Activated CD8-positive, alpha-beta memory T cell treated with anti-CD3 and anti-CD28 coated beads for 36 hours (primary cell): ENCODE data around the gene S100A10. TPM values are rescaled to one million over a fixed set of nuclear protein-coding genes. Genes with fewer than 3 reads are reported as not detected.

Experiments used
- CTCF ChIA-PET: fragments of 350-600 bp; sonication (Branson Sonifier 250); formaldehyde crosslinking; loops from one replicate; lab custom pipeline; 2021; ENCODE audit warnings: antibody characterized with exemption; lab: Charles Lee
- POLR2A ChIA-PET: fragments of 350-600 bp; sonication (Branson Sonifier 250); formaldehyde crosslinking; loops from one replicate; lab custom pipeline; 2021; ENCODE audit warnings: antibody characterized with exemption; lab: Charles Lee
- total RNA-seq, 2 experiments: library from RNA; stranded (reverse); gene quantifications; one replicate each; pipeline ENCODE4 v1.2.3, GENCODE V29; 2021

Gene S100A10
- total RNA-seq, 2 experiments from 2014 or later: 285 to 288 TPM

GRCh38 chr1:152020849-152021248 lies 27.2 kb upstream of the S100A10 start:
- ChIA-PET CTCF (no interaction called here), POLR2A (no interaction called here)

DNA sequence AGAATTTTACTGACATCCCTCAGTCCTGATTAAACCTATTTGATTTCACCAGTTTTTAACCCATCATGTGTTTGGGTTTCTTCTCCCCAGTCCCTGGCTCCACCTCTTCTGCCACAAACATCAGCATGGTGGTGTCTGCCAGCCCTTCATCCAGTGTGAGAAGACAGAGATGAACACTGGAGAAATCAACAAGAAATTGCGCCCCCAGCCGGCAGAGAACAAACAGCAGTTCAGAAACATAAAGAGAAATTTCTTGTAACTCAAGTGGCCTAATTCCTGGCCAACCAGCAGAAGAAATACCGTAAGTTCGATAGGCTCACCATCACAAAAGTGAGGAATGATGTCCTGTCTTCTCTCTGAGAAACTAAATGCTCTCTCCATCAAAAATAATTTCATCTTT lies 24.9 kb upstream of the S100A10 start:
- POLR2A ChIA-PET: no interaction called here
- CTCF ChIA-PET: interaction anchor here (1.3 kb wide), 1 partner anchor 85 kb away, joined by 4 read pairs; no protein-coding TSS in a partner anchor

DNA sequence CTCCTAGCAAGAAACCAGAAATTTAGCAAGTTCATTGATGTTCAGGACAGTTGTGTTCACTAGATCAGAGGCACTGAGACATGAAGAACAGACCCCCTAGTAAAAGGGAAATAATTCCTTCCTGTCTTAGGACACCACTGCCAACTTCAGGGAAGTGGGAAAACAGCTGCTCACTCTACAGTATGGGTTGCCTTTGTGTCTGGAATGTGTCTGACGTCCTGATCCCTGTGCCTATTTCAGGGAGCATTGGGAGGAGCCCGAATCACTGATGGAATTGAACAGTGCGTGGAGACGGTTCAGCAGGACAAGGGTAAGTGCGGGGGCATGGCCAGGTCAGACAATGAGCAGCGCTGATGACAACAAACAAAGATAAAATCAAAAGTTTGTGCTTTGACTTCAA lies 22.1 kb upstream of the S100A10 start:
- CTCF ChIA-PET: interaction anchor here (0.9 to 1.2 kb wide), 3 partner anchors 14 to 127 kb away, joined by 3 to 9 read pairs (median 4); no protein-coding TSS in a partner anchor
- POLR2A ChIA-PET: no interaction called here

DNA sequence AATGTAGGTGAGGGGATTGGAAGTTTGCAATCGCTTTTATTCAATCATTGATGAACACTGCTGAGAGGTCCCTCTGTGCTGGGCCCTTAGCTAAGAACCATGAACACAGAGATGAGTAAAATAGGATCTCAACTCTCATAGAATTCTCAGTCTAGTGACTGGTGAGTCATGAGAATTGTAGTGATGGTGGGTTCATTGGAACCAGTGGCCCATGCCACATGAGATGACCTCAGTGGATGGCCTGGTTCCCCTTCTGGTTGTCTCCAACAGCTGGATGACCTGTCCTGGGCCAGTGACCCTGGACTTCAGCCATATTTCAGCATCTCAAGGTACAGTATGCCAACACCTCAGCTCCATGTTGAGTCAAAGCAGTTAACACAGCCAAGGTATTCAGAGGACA lies 21.3 kb upstream of the S100A10 start:
- ChIA-PET POLR2A (interaction anchor here (0.6 kb wide), 1 partner anchor 322 kb away, joined by 5 read pairs; no protein-coding TSS in a partner anchor), CTCF (interaction anchor here (0.6 to 2.2 kb wide), 6 partner anchors 14 to 126 kb away, joined by 3 to 9 read pairs (median 4); no protein-coding TSS in a partner anchor)

- ChIA-PET CTCF (interaction anchor here (1.0 to 2.2 kb wide), 6 partner anchors 9 to 80 kb away, joined by 3 to 7 read pairs (median 5); no protein-coding TSS in a partner anchor), POLR2A (no interaction called here)
Measured at GRCh38 chr1:152013664-152014237, 20.1 kb upstream of the S100A10 start.

DNA sequence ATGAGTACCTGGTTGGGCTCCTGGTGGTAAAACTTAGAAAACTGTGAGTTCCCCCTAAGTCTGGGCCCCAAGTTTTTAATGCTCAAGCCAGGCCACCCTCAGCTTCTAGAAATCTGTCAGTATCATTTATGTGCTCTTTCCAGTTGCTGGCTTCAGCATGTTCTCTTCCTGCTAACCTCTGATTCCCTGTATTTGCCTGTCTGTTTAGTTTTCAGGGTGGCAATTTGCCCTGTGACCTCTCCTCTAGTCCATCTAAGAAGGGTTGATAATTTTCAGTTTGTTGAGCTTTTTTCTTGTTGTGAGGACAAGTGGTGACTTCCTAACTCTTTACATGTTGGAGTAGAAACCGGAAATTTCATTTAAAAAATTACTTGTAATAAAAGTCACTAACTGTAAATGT lies 16.0 kb upstream of the S100A10 start:
- CTCF ChIA-PET: interaction anchor here (0.6 to 0.7 kb wide), 3 partner anchors 51 to 79 kb away, joined by 3 read pairs; no protein-coding TSS in a partner anchor
- POLR2A ChIA-PET: no interaction called here

DNA sequence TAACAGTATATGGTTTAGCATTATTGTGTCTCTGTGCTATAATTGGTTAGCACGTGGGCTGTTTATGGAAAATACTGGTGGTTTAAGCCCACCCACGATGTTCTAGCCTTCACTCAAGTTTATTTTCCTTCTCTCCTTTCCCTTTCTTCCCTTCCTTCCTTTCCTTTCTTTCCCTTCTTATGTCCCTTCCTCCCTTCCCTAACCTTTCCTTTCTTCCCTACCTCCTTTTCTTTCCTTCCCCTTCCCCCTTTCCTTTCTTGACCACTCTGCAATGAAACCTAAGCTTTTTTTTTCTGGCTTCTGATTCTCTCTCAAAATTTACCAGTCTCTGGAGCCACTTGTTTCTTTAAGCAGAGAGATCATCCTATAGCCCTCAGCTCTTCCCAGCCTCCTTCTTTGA lies 13.4 kb upstream of the S100A10 start:
- ChIA-PET POLR2A (no interaction called here), CTCF (no interaction called here)

GRCh38 chr1:152005360-152005912 lies 11.8 kb upstream of the S100A10 start:
- POLR2A ChIA-PET: no interaction called here
- CTCF ChIA-PET: interaction anchor here (1.0 to 1.1 kb wide), 2 partner anchors 8 to 32 kb away, joined by 3 read pairs; no protein-coding TSS in a partner anchor

DNA sequence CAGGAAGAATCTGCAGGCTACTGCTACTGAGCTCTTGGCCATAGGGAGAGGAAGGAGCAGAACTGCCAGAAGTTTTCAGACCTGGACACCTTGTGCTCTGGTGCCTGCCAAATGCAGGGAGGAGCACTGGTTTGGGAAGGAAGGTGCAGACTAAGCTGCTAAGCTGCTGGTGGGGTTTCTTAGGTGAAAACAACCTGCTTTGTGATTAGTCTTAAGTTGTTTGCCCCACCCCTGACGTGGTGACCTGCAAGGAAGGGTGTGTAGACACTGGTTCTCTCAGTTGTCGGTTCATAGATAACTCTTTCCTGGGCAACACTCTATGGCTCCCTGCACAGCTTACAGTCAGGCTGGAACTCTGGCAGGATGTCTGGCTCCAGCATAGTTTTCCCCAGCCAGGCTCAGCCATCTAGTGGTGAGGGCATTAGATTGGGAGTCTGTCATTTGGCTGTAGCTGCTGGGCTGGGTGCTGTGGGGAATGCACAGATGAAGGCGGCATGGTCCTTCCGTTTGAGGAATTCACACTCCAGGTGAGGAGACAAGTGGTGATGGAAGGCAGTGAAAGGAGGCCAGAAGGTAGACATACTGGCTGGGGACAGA lies 10.3 kb upstream of the S100A10 start:
- POLR2A ChIA-PET: no interaction called here
- CTCF ChIA-PET: interaction anchor here (0.7 to 2.5 kb wide), 7 partner anchors 10 to 105 kb away, joined by 3 to 7 read pairs (median 4); no protein-coding TSS in a partner anchor

DNA sequence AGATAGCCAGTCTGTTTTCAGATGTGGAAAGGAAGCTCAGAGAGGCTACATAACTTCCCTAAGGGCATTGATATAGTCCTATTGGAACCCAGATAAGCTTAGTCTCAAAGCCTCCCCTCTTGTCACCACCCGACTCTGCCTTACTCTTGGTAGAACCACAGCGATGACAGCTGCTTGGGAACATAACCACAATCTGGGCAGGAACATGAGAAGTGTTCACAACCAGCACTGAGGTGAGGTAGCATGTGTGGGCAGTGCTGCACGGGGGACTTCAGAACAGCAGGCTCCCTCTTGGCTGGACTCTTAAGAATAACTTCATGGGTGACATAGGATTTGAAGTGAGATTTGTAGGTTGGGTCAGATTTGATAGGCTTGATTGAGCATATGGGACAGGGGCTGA lies 9.3 kb upstream of the S100A10 start:
- ChIA-PET CTCF (interaction anchor here (0.7 to 2.5 kb wide), 8 partner anchors 11 to 104 kb away, joined by 3 to 7 read pairs (median 4); no protein-coding TSS in a partner anchor), POLR2A (no interaction called here)

DNA sequence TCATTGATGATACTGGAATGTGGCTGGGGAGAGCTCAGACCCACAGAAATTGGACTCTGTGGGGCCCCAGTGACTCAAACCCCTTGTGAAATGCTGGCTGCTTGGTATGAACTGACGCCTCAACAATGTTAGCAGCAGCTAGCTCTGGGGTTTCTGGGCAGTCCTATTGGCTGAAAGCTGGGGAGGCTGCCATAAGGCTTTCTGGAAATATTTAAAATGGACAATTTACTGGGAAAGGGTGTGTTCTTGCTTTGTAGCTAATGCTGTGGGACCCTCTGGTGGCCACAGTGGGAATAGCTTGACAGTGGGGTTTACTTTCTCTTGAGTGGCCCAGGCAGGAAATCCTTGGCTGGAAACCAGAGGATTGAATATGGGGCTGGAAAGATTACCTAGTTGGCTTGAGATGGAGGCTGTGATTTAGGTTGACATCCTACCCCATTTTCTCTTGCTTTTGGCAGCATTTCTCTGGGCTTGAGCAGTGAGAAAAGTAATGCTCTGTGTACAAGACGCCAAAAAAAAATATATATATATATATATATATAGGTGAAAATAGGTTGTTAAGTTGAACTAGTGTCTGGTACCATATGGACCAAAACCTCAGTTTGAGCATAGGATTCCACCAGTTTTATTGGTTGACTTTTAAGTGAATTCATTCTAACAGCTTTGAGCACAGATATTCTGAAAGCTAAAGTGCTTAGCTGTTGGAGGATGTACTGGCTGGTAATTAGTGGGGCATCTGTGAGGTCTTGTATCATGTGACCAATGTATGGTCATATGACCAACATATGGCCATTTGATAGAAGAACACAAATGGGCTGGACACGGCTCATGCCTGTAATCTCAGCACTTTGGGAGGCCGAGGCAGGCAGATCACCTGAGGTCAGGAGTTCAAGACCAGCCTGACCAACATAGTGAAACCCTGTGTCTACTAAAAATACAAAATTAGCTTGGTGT lies 8.2 kb upstream of the S100A10 start:
- POLR2A ChIA-PET: no interaction called here
- CTCF ChIA-PET: interaction anchor here (0.6 to 10.7 kb wide), 21 partner anchors 10 to 846 kb away, joined by 3 to 121 read pairs (median 6); no protein-coding TSS in a partner anchor

GRCh38 chr1:152000964-152001630 lies 7.4 kb upstream of the S100A10 start:
- ChIA-PET POLR2A (no interaction called here), CTCF (interaction anchor here (0.6 to 10.7 kb wide), 17 partner anchors 10 to 845 kb away, joined by 3 to 121 read pairs (median 7); no protein-coding TSS in a partner anchor)

GRCh38 chr1:151998611-151999362 lies 5.1 kb upstream of the S100A10 start:
- CTCF ChIA-PET: interaction anchor here (0.9 to 10.7 kb wide), 5 partner anchors 14 to 69 kb away, joined by 3 to 121 read pairs (median 4); no protein-coding TSS in a partner anchor
- POLR2A ChIA-PET: no interaction called here

DNA sequence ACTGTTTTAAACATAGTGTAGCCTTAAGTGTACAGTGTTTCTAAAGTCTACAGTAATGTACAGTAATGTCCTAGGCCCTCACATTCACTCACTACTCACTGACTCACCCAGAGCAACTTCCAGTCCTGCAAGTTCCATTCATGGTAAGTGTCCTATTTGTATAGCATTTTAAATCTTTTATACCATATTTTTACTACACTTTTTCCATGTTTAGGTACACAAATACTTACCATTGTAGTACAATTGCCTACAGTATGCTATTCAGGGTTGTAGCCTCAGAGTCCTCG lies 3.6 kb upstream of the S100A10 start:
- CTCF ChIA-PET: interaction anchor here (0.8 to 10.7 kb wide), 4 partner anchors 12 to 67 kb away, joined by 3 to 121 read pairs (median 24); no protein-coding TSS in a partner anchor
- POLR2A ChIA-PET: no interaction called here

DNA sequence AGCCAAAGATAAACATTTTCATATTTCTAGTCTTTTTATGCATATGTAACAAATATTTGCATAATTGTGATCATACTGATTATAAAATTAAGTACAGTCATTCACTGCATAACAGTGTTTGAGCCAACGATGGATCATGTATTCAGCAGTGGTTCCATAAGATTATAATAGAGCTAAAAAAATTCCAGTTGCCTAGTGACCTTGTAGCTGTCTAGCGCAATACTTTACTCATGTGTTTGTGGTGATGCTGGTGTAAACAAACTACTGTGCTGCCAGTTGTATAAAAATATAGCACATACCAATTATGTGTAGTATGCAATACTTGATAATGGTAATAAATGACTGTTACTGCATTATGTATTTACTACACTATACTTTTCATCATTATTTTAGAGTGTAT lies 2.1 kb upstream of the S100A10 start:
- CTCF ChIA-PET: interaction anchor here (0.8 to 10.7 kb wide), 6 partner anchors 11 to 86 kb away, joined by 3 to 121 read pairs (median 7); no protein-coding TSS in a partner anchor
- POLR2A ChIA-PET: no interaction called here

- POLR2A ChIA-PET: interaction anchor here (0.6 kb wide), 1 partner anchor 11 kb away, joined by 4 read pairs; no protein-coding TSS in a partner anchor
Measured at GRCh38 chr1:151994956-151995355, 1.3 kb upstream of the S100A10 start.

GRCh38 chr1:151993084-151993733 lies 450 bp downstream of the S100A10 start:
- ChIA-PET POLR2A (interaction anchor here (0.6 to 2.4 kb wide), 4 partner anchors 10 to 52 kb away, joined by 3 to 11 read pairs (median 3); no protein-coding TSS in a partner anchor), CTCF (interaction anchor here (1.0 to 10.7 kb wide), 4 partner anchors 26 to 52 kb away, joined by 3 to 121 read pairs (median 5); no protein-coding TSS in a partner anchor)

More at GRCh38 chr1:151994956-151995355, 1.3 kb upstream of the S100A10 start:
- CTCF ChIA-PET: interaction anchor here (1.7 to 10.7 kb wide), 3 partner anchors 13 to 54 kb away, joined by 5 to 121 read pairs (median 11); no protein-coding TSS in a partner anchor
